Lower lobe of right lung (tissue), 2 donors: Measurements from ENCODE around the gene EVPL. TPM values are rescaled to one million over a fixed set of nuclear protein-coding genes. Genes with fewer than 3 reads are reported as not detected.

Source experiments
- ATAC-seq, 2 donors: fragments of 200-7000 bp; cut with Tn5 transposase; one replicate each; pipeline ENCODE4 v1.9.1; 2020 to 2022; ENCODE audit warnings: mild to moderate bottlenecking in 2 of 2, moderate library complexity in 2 of 2
- DNase-seq: peaks from one replicate; pipeline ENCODE4 v3.0.0-alpha.2; 2020
- H3K27ac ChIP-seq: fragments of 200-600 bp; one replicate; pipeline ENCODE4 v1.8.0; 2022
- H3K27me3 ChIP-seq: fragments of 200-600 bp; one replicate; pipeline ENCODE4 v1.8.0; 2022; ENCODE audit warnings: low read depth
- H3K36me3 ChIP-seq: fragments of 200-600 bp; one replicate; pipeline ENCODE4 v1.8.0; 2022; ENCODE audit warnings: mild to moderate bottlenecking
- H3K4me1 ChIP-seq: fragments of 200-600 bp; one replicate; pipeline ENCODE4 v1.8.0; 2022
- H3K4me3 ChIP-seq: fragments of 200-600 bp; one replicate; pipeline ENCODE4 v1.8.0; 2022; ENCODE audit warnings: mild to moderate bottlenecking
- H3K9me3 ChIP-seq: fragments of 200-600 bp; one replicate; pipeline ENCODE4 v1.8.0; 2022
- intact Hi-C: fragments of 100-400 bp; cut with DNase I; formaldehyde crosslinking; loops from one replicate; pipeline ENCODE4 v1.11.0; 2022
- total RNA-seq: library from RNA; stranded (reverse); fragmentation: NEBNext Ultra II Directional; extraction: Animal tissue kit (Norgen Biotek cat#: 25700); gene quantifications from one replicate; pipeline ENCODE4 v1.2.1, GENCODE V29; 2021
- TF ChIP-seq, protein P1 (sequence below): fragments of 200-600 bp; IDR thresholded peaks from one replicate; pipeline ENCODE4 v1.8.0; 2022; ENCODE audit warnings: antibody characterized with exemption, mild to moderate bottlenecking
- donor health status: DM: no; HTN: yes; CAD: no; lungs with severe emphysema.

EVPL gene
- total RNA-seq, 1 donor from 2014 or later = 36.8 TPM

DNA sequence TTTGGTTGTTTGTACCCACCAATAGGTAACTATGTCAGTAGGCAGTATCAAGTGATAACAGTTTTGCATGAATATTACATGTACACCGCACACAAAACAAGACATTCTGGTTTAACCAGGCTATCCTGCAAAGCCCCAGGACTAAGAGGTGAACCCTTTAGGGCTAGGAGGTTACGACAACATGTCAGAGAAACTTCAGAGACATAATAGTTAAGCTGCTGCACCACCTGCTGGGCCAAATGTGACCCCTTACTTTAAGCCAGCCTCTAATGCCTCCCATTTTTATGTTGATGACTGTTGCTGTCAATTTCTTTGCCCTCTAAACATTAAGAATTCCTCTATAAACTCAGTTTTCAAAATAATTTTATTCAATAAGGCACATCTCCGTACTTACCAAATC is 29.8 kb upstream of the EVPL start:
- DNase-seq = no peak
- intact Hi-C loops = no loop called here
- Histone ChIP-seq H3K27me3 (no peaks in the 10 kb centered on the region), H3K4me3 (no peak overlapping the region), H3K36me3 (peaks cover 99% of the 10 kb centered on the region), H3K27ac (no peak overlapping the region), H3K9me3 (no peaks in the 10 kb centered on the region), H3K4me1 (peaks cover 11% of the 10 kb centered on the region)
- peak; percentile 17 to 33 for ATAC-seq
- TF ChIP-seq, protein P1, sequence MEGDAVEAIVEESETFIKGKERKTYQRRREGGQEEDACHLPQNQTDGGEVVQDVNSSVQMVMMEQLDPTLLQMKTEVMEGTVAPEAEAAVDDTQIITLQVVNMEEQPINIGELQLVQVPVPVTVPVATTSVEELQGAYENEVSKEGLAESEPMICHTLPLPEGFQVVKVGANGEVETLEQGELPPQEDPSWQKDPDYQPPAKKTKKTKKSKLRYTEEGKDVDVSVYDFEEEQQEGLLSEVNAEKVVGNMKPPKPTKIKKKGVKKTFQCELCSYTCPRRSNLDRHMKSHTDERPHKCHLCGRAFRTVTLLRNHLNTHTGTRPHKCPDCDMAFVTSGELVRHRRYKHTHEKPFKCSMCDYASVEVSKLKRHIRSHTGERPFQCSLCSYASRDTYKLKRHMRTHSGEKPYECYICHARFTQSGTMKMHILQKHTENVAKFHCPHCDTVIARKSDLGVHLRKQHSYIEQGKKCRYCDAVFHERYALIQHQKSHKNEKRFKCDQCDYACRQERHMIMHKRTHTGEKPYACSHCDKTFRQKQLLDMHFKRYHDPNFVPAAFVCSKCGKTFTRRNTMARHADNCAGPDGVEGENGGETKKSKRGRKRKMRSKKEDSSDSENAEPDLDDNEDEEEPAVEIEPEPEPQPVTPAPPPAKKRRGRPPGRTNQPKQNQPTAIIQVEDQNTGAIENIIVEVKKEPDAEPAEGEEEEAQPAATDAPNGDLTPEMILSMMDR = no peak

DNA sequence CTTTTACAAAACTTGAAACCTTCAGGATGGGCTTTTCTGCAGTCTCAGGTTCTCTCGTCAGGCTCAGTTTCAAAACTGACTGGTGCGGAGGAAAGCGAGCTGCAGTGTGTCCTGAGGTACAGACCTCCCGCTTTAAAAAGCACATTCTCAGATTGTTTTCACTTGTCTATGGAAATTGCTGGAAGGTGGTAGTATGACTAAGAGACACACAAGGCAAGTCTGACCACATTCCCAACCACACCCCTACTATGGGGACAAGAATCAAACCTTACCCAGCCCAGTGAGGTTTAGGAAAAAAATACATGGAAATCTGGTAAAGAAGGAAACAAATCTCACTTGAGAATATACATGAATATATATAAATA is 27.0 kb upstream of the EVPL start:
- ATAC-seq (peak; percentile 73 to 74), DNase-seq (no peak)
- Histone ChIP-seq H3K9me3 (no peaks in the 10 kb centered on the region), H3K27me3 (no peaks in the 10 kb centered on the region), H3K27ac (peak overlapping the region; percentile 71), H3K4me1 (peaks cover 29% of the 10 kb centered on the region), H3K36me3 (peaks cover 99% of the 10 kb centered on the region), H3K4me3 (no peak overlapping the region)
- intact Hi-C loops = no loop called here
- TF ChIP-seq, protein P1 = no peak

DNA sequence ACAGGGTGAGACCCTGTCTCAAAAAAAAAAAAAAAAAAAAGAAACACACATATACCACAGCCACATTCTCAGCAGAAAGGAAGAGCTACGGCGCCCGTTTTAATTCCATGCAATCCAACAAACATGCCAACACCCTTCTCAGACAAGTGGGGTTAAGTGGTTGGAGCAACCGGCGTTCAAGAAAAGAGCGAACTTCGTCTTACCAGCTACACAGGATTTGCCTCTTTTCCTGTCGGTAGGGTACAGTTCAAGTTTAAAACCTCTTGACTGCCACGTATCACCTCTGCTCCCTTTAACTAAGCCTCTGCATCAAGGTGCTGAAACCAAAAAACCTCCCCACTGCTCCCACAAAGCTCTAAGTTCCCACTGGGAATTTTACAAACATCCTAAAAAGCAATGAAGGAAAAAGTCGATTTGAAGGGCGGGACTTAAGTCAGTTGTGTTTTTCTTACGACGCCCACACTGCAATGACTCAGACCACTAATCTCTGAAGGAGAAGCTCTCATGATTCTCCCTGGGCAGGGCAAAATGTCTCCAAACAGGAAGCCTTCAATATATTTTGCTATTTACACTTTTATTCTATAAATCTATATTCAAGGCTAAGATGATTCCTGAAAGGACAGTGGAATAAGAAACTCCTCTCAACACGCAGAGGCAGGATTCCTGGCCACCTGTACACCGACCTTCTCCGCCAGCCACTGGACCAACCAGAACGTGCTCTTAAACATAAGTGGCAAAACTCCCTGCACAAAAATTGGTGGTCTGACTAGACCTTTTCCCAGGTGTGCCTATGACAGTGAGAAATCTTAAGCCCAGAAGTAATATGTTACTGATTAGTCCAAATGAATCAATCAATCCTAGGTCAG is 26.4 kb upstream of the EVPL start:
- Histone ChIP-seq H3K27me3 (no peaks in the 10 kb centered on the region), H3K4me3 (no peak overlapping the region), H3K36me3 (peaks cover 99% of the 10 kb centered on the region), H3K27ac (peak overlapping the region; percentile 71), H3K9me3 (no peaks in the 10 kb centered on the region), H3K4me1 (peaks cover 32% of the 10 kb centered on the region)
- peak; percentile 71 to 78 for ATAC-seq
- intact Hi-C loops = no loop called here
- TF ChIP-seq, protein P1 = no peak
- DNase-seq = no peak

DNA sequence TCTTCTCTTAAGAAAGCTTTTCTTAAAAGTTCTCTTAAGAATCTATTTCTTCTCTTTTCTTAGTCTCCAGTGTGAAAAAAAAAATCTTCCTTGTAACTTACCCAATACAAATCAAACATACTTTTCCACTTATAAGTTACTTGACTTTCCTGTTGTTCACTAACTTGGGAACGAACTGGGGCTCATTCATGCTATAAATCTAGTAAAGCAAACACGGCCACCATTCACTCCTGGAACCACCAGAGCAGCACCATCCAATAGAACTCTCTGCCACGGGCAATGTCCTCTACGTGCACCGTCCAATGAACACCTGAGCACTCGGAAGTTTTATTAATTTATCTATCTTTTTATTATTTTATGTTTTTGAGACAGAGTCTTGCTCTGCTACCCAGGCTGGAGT is 24.5 kb upstream of the EVPL start:
- H3K4me3 ChIP-seq = no peak overlapping the region
- H3K27ac ChIP-seq = peak overlapping the region; percentile 75
- no peaks in the 10 kb centered on the region for H3K27me3 ChIP-seq
- TF ChIP-seq, protein P1 = no peak
- peaks cover 38% of the 10 kb centered on the region for H3K4me1 ChIP-seq
- no peak for DNase-seq
- intact Hi-C loops = no loop called here
- peaks cover 99% of the 10 kb centered on the region for H3K36me3 ChIP-seq
- no peaks in the 10 kb centered on the region for H3K9me3 ChIP-seq
- peak; percentile 17 to 43 for ATAC-seq

DNA sequence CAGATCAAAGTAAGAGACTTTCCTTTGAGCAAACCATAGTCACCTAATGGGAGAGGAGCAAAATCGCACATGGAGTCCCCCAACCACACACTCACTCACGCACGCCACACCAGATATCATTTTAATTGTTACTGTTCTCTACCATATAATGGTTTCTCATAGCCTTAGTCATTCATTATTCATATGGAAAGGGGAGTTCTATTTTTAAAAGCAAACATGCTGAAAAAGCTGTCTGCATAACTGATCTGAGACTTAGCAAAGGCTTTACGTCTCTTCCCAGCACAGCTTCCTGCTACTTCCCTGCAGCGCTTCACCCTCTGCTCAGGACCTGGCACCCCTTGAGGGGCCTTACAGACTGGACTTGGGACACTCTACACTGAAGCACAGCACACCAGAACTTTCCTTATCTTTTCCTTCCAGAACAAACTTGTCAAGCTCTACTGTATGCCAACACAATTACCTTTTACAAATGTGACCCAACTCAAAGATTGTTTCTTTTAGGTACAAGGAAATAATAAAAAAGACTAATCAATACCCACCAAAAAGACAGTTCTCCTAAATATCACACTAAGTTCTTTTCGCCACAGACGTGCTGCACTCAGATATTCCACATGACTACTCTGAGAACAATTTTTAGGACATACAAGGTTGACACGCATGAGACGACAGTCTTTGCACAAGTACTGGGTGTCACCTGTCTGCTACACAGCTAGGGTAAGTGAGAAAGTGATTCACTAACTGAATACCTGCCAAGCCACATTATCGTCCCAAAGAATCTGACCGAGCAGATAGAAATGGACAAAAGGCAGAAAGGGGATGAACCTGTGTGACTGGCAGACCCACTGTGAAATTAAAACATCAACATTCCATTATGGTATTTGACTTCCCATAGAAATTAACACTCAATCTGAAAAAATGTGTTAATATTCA is 23.7 kb upstream of the EVPL start:
- ATAC-seq = peak; percentile 54 to 60
- Histone ChIP-seq H3K36me3 (peaks cover 99% of the 10 kb centered on the region), H3K9me3 (no peaks in the 10 kb centered on the region), H3K27ac (peak overlapping the region; percentile 75), H3K4me3 (no peak overlapping the region), H3K27me3 (no peaks in the 10 kb centered on the region), H3K4me1 (peaks cover 38% of the 10 kb centered on the region)
- TF ChIP-seq, protein P1 = no peak
- intact Hi-C loops = no loop called here
- no peak for DNase-seq
